OCI-LY1 (cell line): ENCODE data around the gene HOXC11.

Source experiments
- H2AFZ ChIP-seq: fragments of 200-600 bp; sonication (generic), shearing (Covaris generic); 2 replicates; pipeline ENCODE4 v1.6.0; 2014; ENCODE audit warnings: antibody characterized with exemption, mild to moderate bottlenecking, low read length
- H3F3A ChIP-seq: fragments of 200-600 bp; sonication (generic), shearing (Covaris generic); 2 replicates; pipeline ENCODE4 v1.6.0; 2014; ENCODE audit warnings: mild to moderate bottlenecking, antibody characterized with exemption, low read length, moderate library complexity; ENCODE audit not compliant: insufficient read depth
- H3K27ac ChIP-seq: fragments of 200-600 bp; sonication (generic); 2 replicates; pipeline ENCODE4 v1.5.1; 2014; ENCODE audit warnings: low read length, mixed run types, mild to moderate bottlenecking, low read depth; ENCODE audit not compliant: poor library complexity, severe bottlenecking
- H3K27me3 ChIP-seq: fragments of 200-600 bp; sonication (generic); 2 replicates; pipeline ENCODE4 v1.6.0; 2014; ENCODE audit warnings: antibody characterized with exemption, mild to moderate bottlenecking, low read length, moderate library complexity; ENCODE audit not compliant: insufficient read depth
- H3K36me3 ChIP-seq: fragments of 200-600 bp; sonication (generic); 2 replicates; pipeline ENCODE4 v1.6.1; 2014; ENCODE audit warnings: mild to moderate bottlenecking, antibody characterized with exemption, low read length, moderate library complexity, mixed read lengths; ENCODE audit not compliant: insufficient read depth
- H3K4me1 ChIP-seq: fragments of 200-600 bp; sonication (generic); 2 replicates; pipeline ENCODE4 v1.5.1; 2014; ENCODE audit warnings: mild to moderate bottlenecking, low read length, moderate library complexity; ENCODE audit not compliant: insufficient read depth, severe bottlenecking
- H3K4me2 ChIP-seq: fragments of 200-600 bp; sonication (generic), shearing (Covaris generic); 2 replicates; pipeline ENCODE4 v1.6.1; 2014; ENCODE audit warnings: low read length
- H3K4me3 ChIP-seq: fragments of 200-600 bp; sonication (generic); 2 replicates; pipeline ENCODE4 v1.5.1; 2014; ENCODE audit warnings: low read length, low read depth, mild to moderate bottlenecking, mixed read lengths; ENCODE audit not compliant: poor library complexity, severe bottlenecking
- H3K79me2 ChIP-seq: fragments of 200-600 bp; shearing (Covaris generic); 2 replicates; pipeline ENCODE4 v1.6.1; 2016; ENCODE audit warnings: mixed run types, low read length, mixed read lengths; ENCODE audit not compliant: insufficient read depth
- H3K9ac ChIP-seq: fragments of 200-600 bp; sonication (generic), shearing (Covaris generic); 2 replicates; pipeline ENCODE4 v1.6.1; 2014; ENCODE audit warnings: mild to moderate bottlenecking, low read length, mixed read lengths
- H3K9me2 ChIP-seq: fragments of 200-600 bp; sonication (generic), shearing (Covaris generic); 2 replicates; pipeline ENCODE4 v1.6.1; 2014; ENCODE audit warnings: low read depth, mild to moderate bottlenecking, low read length, mixed read lengths
- H3K9me3 ChIP-seq: fragments of 200-600 bp; shearing (Covaris generic); 2 replicates; pipeline ENCODE4 v1.6.1; 2014; ENCODE audit warnings: low read length, mixed read lengths
- H4K20me1 ChIP-seq: fragments of 200-600 bp; sonication (generic), shearing (Covaris generic); 2 replicates; pipeline ENCODE4 v1.6.0; 2016; ENCODE audit warnings: mild to moderate bottlenecking, low read length; ENCODE audit not compliant: insufficient read depth
- EZH2 ChIP-seq: fragments of 200-600 bp; sonication (generic), shearing (Covaris generic); IDR thresholded peaks from 2 replicates; pipeline ENCODE4 v1.8.0; 2017; ENCODE audit warnings: borderline replicate concordance, mixed run types, mild to moderate bottlenecking, antibody characterized with exemption, low read length, moderate library complexity, mixed read lengths
- TF ChIP-seq, protein P1 (sequence below): fragments of 200-600 bp; sonication (generic), shearing (Covaris generic); IDR thresholded peaks from 2 replicates; pipeline ENCODE4 v1.5.1; 2017; ENCODE audit warnings: mild to moderate bottlenecking, antibody characterized with exemption, low read length, moderate library complexity, mixed read lengths

HOXC11 gene

DNA sequence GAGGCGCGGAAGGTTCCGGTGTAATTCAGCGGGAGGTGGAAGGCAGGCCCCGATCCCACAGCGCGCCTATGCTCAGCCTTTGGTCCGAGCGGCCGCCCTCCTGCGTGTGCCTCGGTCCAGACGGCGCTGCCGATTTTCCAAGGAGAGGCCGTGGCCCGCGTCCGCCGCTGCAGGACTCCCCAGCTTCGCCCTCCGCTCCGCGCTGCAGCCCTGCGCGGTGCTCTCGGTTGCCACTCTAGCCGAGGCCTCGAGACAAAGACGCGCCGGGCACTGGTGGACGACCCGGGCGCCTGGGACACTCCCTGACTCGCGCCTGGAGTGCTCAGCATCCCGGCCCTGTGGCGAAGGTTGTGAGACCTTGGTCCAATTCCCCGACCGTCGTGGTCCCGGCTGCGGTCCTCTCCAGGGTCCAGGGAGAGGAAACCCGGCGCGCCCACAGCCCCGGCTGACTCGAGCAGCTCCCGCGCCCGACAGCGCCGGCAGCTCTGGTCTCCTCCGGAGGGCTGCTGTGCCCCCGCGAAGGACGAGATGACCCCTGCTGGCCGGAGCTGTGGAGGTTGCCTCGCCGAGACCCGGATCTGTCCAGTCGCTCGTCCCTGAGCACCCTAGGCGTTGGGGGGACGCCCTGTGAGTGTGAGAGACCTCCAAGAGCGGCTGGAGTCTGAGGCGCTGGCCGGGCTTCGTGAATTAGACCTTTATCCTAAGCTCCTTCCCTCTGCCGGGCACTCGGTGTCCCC is 11.7 kb upstream of the HOXC11 start:
- H2AFZ ChIP-seq = no peak overlapping the region
- no peak overlapping the region for H3K4me2 ChIP-seq
- no peak overlapping the region for H3K27ac ChIP-seq
- H3K9me3 ChIP-seq = no peaks in the 10 kb centered on the region
- H3K9me2 ChIP-seq = no peaks in the 10 kb centered on the region
- no peaks in the 10 kb centered on the region for H3K4me1 ChIP-seq
- H3K36me3 ChIP-seq = no peaks in the 10 kb centered on the region
- no peak overlapping the region for H3K9ac ChIP-seq
- no peaks in the 10 kb centered on the region for H3K79me2 ChIP-seq
- H3K27me3 ChIP-seq = no peaks in the 10 kb centered on the region; the same call in 1 of the 2 replicates
- no peak overlapping the region for H3K4me3 ChIP-seq
- no peak for TF ChIP-seq EZH2
- TF ChIP-seq, protein P1, sequence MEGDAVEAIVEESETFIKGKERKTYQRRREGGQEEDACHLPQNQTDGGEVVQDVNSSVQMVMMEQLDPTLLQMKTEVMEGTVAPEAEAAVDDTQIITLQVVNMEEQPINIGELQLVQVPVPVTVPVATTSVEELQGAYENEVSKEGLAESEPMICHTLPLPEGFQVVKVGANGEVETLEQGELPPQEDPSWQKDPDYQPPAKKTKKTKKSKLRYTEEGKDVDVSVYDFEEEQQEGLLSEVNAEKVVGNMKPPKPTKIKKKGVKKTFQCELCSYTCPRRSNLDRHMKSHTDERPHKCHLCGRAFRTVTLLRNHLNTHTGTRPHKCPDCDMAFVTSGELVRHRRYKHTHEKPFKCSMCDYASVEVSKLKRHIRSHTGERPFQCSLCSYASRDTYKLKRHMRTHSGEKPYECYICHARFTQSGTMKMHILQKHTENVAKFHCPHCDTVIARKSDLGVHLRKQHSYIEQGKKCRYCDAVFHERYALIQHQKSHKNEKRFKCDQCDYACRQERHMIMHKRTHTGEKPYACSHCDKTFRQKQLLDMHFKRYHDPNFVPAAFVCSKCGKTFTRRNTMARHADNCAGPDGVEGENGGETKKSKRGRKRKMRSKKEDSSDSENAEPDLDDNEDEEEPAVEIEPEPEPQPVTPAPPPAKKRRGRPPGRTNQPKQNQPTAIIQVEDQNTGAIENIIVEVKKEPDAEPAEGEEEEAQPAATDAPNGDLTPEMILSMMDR = no peak
- no peaks in the 10 kb centered on the region for H3F3A ChIP-seq
- H4K20me1 ChIP-seq = no peaks in the 10 kb centered on the region

DNA sequence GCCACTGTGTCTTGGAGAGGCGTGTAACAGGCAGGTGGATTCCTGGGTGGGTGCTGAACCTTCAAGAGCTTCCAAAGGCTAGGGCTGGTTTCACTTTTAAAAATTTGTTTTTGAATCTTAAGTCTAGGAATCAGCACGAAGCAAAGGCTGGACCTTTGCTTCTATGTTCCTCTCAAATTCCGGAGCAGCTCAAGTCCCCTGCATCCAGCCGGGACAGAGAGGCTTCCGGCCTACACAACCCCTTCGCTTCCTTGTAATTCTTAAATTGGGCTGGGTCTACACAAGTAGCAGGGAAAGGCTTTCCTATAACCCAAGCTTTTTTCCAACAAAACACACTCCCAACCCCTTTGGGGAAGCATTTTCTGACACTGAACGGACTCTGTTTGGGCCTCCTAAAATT is 9.9 kb upstream of the HOXC11 start:
- H3F3A ChIP-seq = no peaks in the 10 kb centered on the region
- TF ChIP-seq, protein P1 = no peak
- no peak overlapping the region for H3K9ac ChIP-seq
- H3K4me3 ChIP-seq = no peak overlapping the region
- no peaks in the 10 kb centered on the region for H3K9me3 ChIP-seq
- no peaks in the 10 kb centered on the region for H3K4me1 ChIP-seq
- no peak overlapping the region for H3K4me2 ChIP-seq
- no peak overlapping the region for H3K27ac ChIP-seq
- H3K27me3 ChIP-seq = peaks cover 4% of the 10 kb centered on the region; the same call in 1 of the 2 replicates
- no peaks in the 10 kb centered on the region for H3K9me2 ChIP-seq
- H3K36me3 ChIP-seq = no peaks in the 10 kb centered on the region
- H3K79me2 ChIP-seq = no peaks in the 10 kb centered on the region
- no peak overlapping the region for H2AFZ ChIP-seq
- H4K20me1 ChIP-seq = no peaks in the 10 kb centered on the region

GRCh38 chr12:53963434-53964314 is 9.3 kb upstream of the HOXC11 start:
- Histone ChIP-seq H2AFZ (no peak overlapping the region), H3K9me3 (no peaks in the 10 kb centered on the region), H3K4me1 (no peaks in the 10 kb centered on the region), H3K27me3 (peaks cover 7% of the 10 kb centered on the region; the same call in 1 of the 2 replicates), H3K27ac (no peak overlapping the region), H3K4me2 (no peak overlapping the region), H3F3A (no peaks in the 10 kb centered on the region), H3K4me3 (no peak overlapping the region), H3K36me3 (no peaks in the 10 kb centered on the region), H3K9ac (no peak overlapping the region), H3K79me2 (no peaks in the 10 kb centered on the region), H3K9me2 (no peaks in the 10 kb centered on the region), H4K20me1 (no peaks in the 10 kb centered on the region)
- TF ChIP-seq, protein P1 = no peak
- TF ChIP-seq EZH2 = no peak
